ENCODE measurements around the gene KY. TPM values are rescaled to one million over a fixed set of nuclear protein-coding genes. Genes with fewer than 3 reads are reported as not detected.

Gene KY
- total RNA-seq, 6 donors from 2014 or later = 0.11 to 2.1 (median 0.38) TPM; not detected in 2

GRCh38 chr3:134666466-134666865 lies 15.6 kb upstream of the KY start:
- DNase-seq = no peak
- Histone ChIP-seq H3K9me3 (no peaks in the 10 kb centered on the region), H3K27ac (no peak overlapping the region), H3K36me3 (no peaks in the 10 kb centered on the region), H3K27me3 (no peaks in the 10 kb centered on the region), H3K4me1 (no peaks in the 10 kb centered on the region), H3K4me3 (no peak overlapping the region)
- TF ChIP-seq EP300 (IDR thresholded peaks at IDR 0.05) (no peak), POLR2AphosphoS5 (IDR thresholded peaks at IDR 0.05) (no peak), POLR2A (IDR thresholded peaks at IDR 0.05) (no peak), CTCF (IDR thresholded peaks at IDR 0.05) (no peak)
- 60 to 77% methylated on average over 3 to 4 of the region's 4 CpGs for WGBS, 2 donors
- ATAC-seq (ENCODE audit: low FRiP score in 2 of 2) = peak in 1 of 2 donors; percentile 22

- no peaks in the 10 kb centered on the region for H3K4me1 ChIP-seq
- TF ChIP-seq CTCF (IDR thresholded peaks at IDR 0.05) = no peak
- no peak for TF ChIP-seq EP300 (IDR thresholded peaks at IDR 0.05)
- no peak for TF ChIP-seq POLR2AphosphoS5 (IDR thresholded peaks at IDR 0.05)
- no peak for TF ChIP-seq POLR2A (IDR thresholded peaks at IDR 0.05)
- no peak overlapping the region for H3K27ac ChIP-seq
- H3K9me3 ChIP-seq = no peaks in the 10 kb centered on the region
- no peaks in the 10 kb centered on the region for H3K27me3 ChIP-seq
- no peak for ATAC-seq (ENCODE audit: low FRiP score in 2 of 2)
- H3K36me3 ChIP-seq = no peaks in the 10 kb centered on the region
- no peak for DNase-seq
- no peak overlapping the region for H3K4me3 ChIP-seq
- 75 to 90% methylated on average over 7 of the region's 7 CpGs for WGBS, 2 donors
Observed at GRCh38 chr3:134666052-134666451, 15.2 kb upstream of the KY start.

GRCh38 chr3:134665243-134665642 lies 14.4 kb upstream of the KY start:
- DNase-seq (peak in 1 of 2 donors; percentile 42), ATAC-seq (ENCODE audit: low FRiP score in 2 of 2) (no peak)
- Histone ChIP-seq H3K4me3 (no peak overlapping the region), H3K27ac (no peak overlapping the region), H3K4me1 (no peaks in the 10 kb centered on the region), H3K36me3 (no peaks in the 10 kb centered on the region), H3K27me3 (no peaks in the 10 kb centered on the region), H3K9me3 (no peaks in the 10 kb centered on the region)
- 49 to 52% methylated on average over 5 to 6 of the region's 6 CpGs for WGBS, 2 donors
- no peak for TF ChIP-seq EP300 (IDR thresholded peaks at IDR 0.05)
- no peak for TF ChIP-seq CTCF (IDR thresholded peaks at IDR 0.05)
- TF ChIP-seq POLR2A (IDR thresholded peaks at IDR 0.05) = no peak
- TF ChIP-seq POLR2AphosphoS5 (IDR thresholded peaks at IDR 0.05) = no peak

GRCh38 chr3:134663721-134664456 lies 13.1 kb upstream of the KY start:
- DNase-seq (peak in 1 of 2 donors; percentile 33), ATAC-seq (ENCODE audit: low FRiP score in 2 of 2) (peak in 1 of 2 donors; percentile 9)
- WGBS, 2 donors = 83 to 91% methylated on average over 3 to 7 of the region's 7 CpGs
- Histone ChIP-seq H3K27me3 (no peaks in the 10 kb centered on the region), H3K27ac (no peak overlapping the region), H3K4me1 (no peaks in the 10 kb centered on the region), H3K9me3 (no peaks in the 10 kb centered on the region), H3K36me3 (no peaks in the 10 kb centered on the region), H3K4me3 (no peak overlapping the region)
- no peak for TF ChIP-seq POLR2A (IDR thresholded peaks at IDR 0.05)

- no peak for TF ChIP-seq CTCF (IDR thresholded peaks at IDR 0.05)
- no peak for TF ChIP-seq EP300 (IDR thresholded peaks at IDR 0.05)
- TF ChIP-seq POLR2A (IDR thresholded peaks at IDR 0.05) = no peak
- Histone ChIP-seq H3K9me3 (no peaks in the 10 kb centered on the region), H3K4me3 (no peak overlapping the region), H3K36me3 (no peaks in the 10 kb centered on the region), H3K27me3 (no peaks in the 10 kb centered on the region), H3K4me1 (no peaks in the 10 kb centered on the region), H3K27ac (no peak overlapping the region)
- DNase-seq (no peak), ATAC-seq (ENCODE audit: low FRiP score in 2 of 2) (no peak)
- 90 to 95% methylated on average over 5 of the region's 5 CpGs for WGBS, 2 donors
Observed at GRCh38 chr3:134660046-134660441, 9.2 kb upstream of the KY start.
